Esophagus squamous epithelium (tissue), 4 donors: ENCODE data around the gene CEP120.

Experiments
- POLR2A ChIP-seq, 4 donors: fragments of 450-650 bp; IDR thresholded peaks; one replicate each; pipeline ENCODE4 v1.6.1; 2017; ENCODE audit warnings: antibody characterized with exemption in 4 of 4, mild to moderate bottlenecking in 4 of 4, moderate library complexity in 3 of 4
- TF ChIP-seq, protein P1 (sequence below), 6 experiments: fragments of 450-650 bp in 4 of 6; fragments of 200-600 bp in 2 of 6; sonication (generic) in 2 of 6; IDR thresholded peaks; one replicate each; pipeline ENCODE4 v1.5.1; 2016 to 2019; ENCODE audit warnings: antibody characterized with exemption in 6 of 6, mild to moderate bottlenecking in 4 of 6, moderate library complexity in 4 of 6

- no peak for TF ChIP-seq POLR2A (IDR thresholded peaks at IDR 0.05)
- TF ChIP-seq, protein P1, sequence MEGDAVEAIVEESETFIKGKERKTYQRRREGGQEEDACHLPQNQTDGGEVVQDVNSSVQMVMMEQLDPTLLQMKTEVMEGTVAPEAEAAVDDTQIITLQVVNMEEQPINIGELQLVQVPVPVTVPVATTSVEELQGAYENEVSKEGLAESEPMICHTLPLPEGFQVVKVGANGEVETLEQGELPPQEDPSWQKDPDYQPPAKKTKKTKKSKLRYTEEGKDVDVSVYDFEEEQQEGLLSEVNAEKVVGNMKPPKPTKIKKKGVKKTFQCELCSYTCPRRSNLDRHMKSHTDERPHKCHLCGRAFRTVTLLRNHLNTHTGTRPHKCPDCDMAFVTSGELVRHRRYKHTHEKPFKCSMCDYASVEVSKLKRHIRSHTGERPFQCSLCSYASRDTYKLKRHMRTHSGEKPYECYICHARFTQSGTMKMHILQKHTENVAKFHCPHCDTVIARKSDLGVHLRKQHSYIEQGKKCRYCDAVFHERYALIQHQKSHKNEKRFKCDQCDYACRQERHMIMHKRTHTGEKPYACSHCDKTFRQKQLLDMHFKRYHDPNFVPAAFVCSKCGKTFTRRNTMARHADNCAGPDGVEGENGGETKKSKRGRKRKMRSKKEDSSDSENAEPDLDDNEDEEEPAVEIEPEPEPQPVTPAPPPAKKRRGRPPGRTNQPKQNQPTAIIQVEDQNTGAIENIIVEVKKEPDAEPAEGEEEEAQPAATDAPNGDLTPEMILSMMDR (IDR thresholded peaks at IDR 0.05): no peak
Observed at GRCh38 chr5:123441408-123441807, 18.2 kb upstream of the CEP120 start.
